Measurements from ENCODE around the gene OR7G2.
"Not testable (repeated sequence)": the region's sequence is repeated elsewhere in the genome, so short reads cannot be mapped to it uniquely, and the experiment has no call there.

OR7G2 gene

DNA sequence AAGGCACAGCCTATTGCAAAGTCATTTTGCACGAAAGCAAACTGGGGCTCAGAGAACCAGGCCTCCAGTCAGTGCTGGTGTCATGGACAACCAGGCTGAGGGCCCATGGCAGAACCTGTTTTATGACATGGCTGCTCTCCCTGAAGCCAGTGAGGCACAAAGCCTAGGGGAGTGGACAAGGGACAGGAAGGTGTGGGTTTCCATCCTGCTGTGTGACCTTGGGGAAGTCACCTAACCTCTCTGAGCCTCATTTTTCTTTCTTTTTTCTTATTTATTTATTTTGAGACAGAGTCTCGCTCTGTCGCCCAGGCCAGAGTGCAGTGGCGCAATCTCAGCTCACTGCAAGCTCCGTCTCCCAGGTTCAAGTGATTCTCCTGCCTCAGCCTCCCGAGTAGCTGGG, 35.6 kb downstream of the OR7G2 start:
- not testable (repeated sequence) for DNase-seq

DNA sequence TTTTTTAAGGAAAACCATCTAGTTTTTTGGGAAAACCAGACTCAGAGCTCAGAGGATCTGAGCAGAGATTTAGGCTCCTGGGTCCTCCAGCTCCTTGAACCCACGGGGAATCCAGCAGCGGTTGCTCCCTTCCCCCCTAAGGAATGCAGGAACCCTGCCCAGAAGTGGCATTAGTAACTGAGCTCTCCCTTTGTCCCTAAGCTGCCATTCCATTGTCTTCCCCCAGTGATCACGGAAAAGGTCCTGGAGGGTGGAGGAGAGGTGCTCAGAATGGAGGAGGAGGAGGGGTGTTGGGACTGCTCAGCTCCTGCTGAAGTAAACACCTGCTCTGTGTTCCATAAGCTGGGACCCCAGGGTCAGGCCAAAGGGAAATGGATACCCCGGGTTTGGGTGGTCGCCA, 37.2 kb downstream of the OR7G2 start:
- no peak for DNase-seq

DNA sequence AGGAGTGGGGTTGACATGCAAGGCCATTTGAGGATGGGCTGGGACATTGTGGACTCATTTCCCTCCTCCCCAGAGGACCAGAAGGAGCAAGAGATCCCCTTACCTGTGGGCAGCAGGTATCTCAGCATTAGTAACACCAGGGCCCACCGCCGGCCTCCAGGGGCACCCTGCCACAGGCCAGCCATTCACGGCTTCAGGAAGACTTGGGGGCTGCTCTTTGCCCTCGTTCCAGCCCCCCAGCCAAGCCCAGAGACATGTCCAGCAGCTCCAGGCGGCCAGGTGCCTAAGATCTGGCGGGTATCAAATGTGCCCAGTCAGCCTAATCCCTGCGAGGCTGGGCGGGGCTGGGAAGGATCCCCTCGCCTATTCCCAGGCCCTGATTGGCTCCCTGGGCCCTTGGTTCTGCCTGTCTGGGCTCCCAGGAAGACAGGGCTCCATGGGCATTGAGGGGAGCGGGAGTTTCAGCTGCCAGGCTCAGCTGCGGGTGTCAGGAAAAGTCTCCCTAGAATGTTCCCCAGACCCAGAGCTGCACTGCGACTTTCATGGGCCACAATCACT, 41.7 kb downstream of the OR7G2 start:
- DNase-seq, result no peak

DNA sequence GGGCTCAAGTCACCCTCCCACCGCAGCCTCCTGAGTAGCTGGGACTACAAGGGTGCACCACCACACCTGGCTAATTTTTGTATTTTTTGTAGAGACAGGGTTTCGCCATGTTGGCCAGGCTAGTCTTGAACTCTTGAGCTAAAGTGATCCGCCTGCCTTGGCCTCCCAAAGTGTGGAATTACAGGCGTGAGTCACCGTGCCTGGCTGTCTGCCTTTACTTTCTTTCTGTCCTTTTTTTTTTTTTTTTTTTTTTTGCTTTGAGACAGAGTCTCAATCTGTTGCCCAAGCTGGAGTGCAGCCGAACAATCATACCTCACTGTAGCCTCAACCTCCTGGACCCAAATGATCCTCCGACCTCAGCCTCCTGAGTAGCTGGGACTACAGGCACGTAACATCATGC, 45.4 kb downstream of the OR7G2 start:
- no peak for DNase-seq

DNA sequence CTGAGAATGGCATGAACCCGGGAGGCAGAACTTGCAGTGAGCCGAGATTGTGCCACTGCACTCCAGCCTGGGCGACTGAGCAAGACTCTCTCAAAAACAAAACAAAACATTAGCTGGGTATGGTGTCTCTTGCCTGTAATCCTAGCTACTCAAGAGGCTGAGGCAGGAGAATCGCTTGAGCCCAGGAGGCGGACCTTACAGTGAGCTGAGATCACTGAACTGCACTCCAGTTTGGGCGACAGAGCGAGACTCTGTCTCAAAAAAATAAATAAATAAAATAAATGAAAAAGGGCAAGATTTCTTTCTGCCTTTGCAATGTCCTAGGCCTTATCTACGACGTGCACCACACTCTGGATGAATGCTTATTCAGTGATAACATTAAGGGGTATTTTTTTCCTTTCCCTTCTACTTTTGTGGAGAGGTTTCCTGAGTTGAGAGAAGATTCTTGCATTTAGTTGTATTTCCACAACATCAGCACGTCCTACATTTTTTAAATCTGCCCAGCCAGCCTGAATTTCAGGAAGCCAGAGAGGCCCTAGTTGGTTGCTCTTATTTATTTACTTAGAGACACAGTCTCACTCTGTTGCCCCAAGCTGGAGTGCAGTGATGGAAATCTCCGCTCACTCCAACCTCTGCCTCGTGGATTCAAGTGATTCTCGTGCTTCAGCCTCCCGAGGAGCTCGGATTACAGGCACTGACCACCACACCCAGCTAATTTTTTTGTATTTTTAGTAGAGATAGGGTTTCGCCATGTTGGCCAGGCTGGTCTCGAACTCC, 46.5 kb downstream of the OR7G2 start:
- DNase-seq, result no peak

DNA sequence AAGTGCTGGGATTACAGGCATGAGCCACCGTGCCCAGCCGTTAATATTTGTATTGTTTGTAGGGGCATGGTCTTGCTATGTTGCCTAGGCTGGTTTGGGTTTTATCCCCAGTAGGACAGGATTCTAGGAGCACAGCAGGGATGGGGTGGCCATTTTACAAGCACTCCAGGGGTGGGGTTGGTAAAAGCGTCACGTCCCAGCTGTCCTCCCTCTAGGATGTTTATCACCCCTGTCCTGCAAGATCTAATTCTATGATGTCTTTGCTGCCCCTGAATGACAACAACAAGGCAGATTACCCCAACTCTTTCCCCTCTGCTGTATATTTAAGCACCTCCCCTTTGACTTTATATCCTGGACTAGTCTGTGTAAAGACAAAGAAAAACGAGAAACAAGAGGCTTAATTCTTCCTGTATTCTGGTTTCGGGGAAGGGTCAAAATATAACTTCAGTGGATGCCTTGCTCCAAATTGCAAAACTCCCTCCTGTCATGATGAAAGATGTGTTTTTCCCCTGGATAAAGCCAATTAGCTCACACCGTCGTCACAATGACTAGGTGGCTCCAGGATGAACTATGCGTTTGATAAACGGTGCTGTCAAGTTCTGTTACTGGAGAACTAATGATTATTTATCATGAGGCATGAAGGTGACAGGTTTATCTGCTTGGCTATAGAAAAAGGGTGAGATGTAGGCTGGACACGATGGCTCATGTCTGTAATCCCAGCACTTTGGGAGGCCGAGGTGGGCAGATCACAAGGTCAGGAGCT, 48.2 kb downstream of the OR7G2 start:
- no peak for DNase-seq

DNA sequence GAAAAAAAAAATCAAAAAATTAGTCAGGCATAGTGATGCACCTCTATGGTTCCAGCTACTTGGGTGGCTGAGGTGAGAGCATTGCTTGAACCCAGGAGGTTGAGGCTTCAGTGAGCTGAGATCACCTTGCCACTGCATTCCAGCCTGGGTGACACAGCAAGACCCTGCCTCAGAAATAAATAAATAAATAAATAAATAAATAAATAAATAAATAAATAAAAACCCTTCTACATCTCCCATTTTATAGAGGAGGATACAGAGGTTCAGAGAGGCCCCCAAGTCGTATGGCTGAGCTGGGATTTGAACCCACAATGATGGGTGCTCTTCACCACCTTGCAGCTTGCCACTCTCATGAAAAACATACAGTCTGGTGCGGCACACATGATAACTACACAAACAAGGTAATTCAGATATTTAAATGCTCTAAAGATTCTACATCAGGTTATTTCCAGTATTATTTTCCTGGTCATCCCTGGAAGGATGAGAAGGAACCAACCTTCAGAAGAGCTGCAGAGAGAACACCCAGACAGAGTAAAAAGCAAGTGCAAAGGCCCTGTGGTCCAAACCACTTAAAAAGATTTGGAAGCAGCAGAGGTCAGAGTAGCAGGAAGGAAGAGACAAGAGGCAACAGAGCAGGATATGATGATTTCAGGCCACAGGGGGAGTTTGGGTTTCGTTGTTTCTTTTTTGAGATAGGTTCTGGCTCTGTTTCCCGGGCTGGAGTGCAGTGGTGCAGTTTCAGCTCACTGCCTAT, 49.6 kb downstream of the OR7G2 start:
- DNase-seq, result no peak

DNA sequence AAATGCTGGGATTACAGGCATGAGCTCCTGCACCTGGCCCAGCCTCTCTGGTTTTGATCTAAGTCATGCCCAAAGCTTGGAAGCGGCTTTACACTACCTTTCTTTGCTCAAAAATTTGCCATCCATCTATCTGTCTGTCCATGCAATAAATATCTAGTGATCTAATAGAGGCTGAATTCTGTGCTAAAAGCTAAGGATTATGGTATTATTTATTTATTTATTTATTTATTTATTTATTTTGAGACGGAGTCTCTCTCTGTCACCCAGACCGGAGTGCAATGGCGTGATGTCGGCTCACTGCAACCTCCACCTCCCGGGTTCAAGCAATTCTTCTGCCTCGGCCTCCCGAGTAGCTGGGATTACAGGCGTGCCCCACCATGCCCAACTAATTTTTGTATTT, 51.1 kb downstream of the OR7G2 start:
- DNase-seq, result not testable (repeated sequence)

DNA sequence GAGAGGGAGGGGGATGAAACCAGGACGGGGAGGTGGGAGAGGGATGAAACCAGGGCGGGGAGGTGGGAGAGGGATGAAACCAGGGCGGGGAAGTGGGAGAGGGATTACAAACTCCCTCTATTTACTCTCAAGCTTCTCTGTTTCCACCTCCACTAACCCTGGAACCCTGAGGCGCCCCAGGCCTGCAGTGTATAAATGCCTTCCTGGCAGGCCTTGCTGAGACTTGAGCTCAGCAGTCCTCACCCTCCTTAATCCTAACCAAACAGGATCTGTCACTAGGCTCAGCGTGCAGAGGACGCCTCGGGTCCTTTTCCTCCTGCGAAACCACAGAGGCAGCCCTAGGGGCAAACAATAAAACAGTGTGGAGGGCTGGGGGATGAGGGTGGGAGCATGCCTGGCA, 52.5 kb downstream of the OR7G2 start:
- no peak for DNase-seq

DNA sequence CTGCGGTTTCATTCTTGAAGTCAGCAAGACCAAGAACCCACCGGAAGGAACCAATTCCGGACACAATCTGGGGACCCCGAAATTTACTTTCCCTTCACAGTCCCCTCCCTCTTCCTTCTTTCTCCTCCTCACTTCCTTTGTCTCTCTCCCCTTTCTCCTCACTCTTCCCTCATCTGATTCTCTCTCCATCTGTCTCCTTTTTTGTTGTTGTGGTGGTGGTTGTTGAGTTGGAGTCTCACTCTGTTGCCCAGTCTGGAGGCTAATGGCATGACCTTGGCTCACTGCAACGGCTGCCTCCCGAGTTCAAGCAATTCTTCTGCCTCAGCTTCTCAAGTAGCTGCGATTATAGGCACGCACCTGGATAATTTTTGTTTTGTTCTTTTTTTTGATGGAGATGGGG, 53.1 kb downstream of the OR7G2 start:
- no peak for DNase-seq

DNA sequence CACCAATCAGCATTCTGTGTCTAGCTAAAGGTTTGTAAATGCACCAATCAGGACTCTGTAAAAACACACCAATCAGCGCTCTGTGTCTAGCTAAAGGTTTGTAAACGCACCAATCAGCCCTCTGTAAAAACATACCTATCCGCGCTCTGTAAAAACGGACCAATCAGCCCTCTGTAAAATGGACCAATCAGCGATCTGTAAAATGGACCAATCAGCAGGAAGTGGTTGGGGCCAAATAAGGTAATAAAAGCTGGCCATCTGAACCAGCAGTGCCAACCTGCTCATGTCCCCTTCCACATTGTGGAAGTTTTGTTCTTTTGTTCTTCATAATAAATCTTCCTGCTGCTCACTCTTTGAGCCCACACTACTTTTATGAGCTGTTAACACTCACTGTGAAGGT, 53.6 kb downstream of the OR7G2 start:
- DNase-seq, result not testable (repeated sequence)

DNA sequence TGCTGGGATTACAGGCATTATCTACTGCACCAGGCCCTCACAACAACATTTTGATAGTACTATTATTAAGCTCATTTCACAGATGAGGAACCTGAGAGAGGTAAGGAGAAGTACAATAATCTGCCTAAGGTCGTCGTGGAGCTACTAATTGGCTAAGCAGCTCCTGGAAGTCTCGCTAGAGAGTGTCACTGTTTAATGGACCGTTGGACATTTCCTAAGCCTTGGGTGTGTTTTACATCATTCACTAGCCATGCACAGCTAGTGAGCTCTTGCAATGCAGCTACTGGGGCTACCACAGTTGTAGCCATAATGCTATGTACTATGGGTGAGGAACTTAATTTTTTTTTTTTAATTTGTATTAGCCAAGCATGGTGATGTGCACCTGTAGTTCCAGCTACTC, 54.4 kb downstream of the OR7G2 start:
- DNase-seq, result no peak

Measured in effector CD8-positive, alpha-beta T cell (primary cell).